Measurements from ENCODE around the gene MT1H. TPM values are rescaled to one million over a fixed set of nuclear protein-coding genes. Genes with fewer than 3 reads are reported as not detected.

The MT1H gene
- total and polyA plus RNA-seq, 9 of the 15 experiments (the other 6 are each of a cell fraction or from before 2014, with no cell fraction given): 0.13 to 0.37 TPM; not detected in 7

GRCh38 chr16:56643833-56644232 is 25.8 kb upstream of the MT1H start:
- Histone ChIP-seq H3K27ac (ENCODE audit: extremely low read depth, low read depth, low read length) (no peak overlapping the region), H3K4me1 (replicated peaks in 1 of 2; ENCODE audit: control insufficient read depth in 2 of 2, insufficient read depth in 2 of 2, low read length in 2 of 2) (peaks cover 3 to 13% of the 10 kb centered on the region in 2 experiments; a peak in 3 of 5 replicates), H3K4me2 (ENCODE audit: insufficient read depth, low read length) (peak overlapping the region; percentile 48), H3K9me1 (ENCODE audit: control insufficient read depth, insufficient read depth, low read length) (no peaks in the 10 kb centered on the region), H3K9ac (ENCODE audit: insufficient read depth in 1 of 2, low read depth in 2 of 2, low read length in 2 of 2) (no peak overlapping the region), H3K4me3 (no peak overlapping the region), H2AFZ (ENCODE audit: low read depth, low read length) (no peak overlapping the region), H4K20me1 (replicated peaks; ENCODE audit: control insufficient read depth, insufficient read depth, low read length) (no peaks in the 10 kb centered on the region; the same call in 1 of the 2 replicates), H3K9me3 (replicated peaks; ENCODE audit: control insufficient read depth, insufficient read depth, low read depth, low read length) (no peaks in the 10 kb centered on the region), H3K36me3 (ENCODE audit: control insufficient read depth, insufficient read depth, low read length) (no peaks in the 10 kb centered on the region), H3K27me3 (ENCODE audit: control insufficient read depth in 2 of 2, insufficient read depth in 2 of 2, low read length in 2 of 2) (peaks cover 25 to 63% of the 10 kb centered on the region in 2 experiments), H3K79me2 (ENCODE audit: control insufficient read depth, insufficient read depth, low read length) (no peaks in the 10 kb centered on the region)
- ChIA-PET POLR2A (interaction anchor here (0.8 to 1.3 kb wide), 3 partner anchors 35 to 333 kb away, joined by 3 to 6 read pairs (median 3); partner anchors contain the start of gene MT2A), CTCF (ENCODE audit: low intra/inter-chr PET ratio) (no interaction called here)
- DNase-seq (ENCODE audit: extremely low read depth in 1 of 4, low spot score in 3 of 4) (no peak), ATAC-seq (no peak), FAIRE-seq (no peak)
- in situ Hi-C loops (cut with MboI): no loop called here
- intact Hi-C loops (cut with micrococcal nuclease): no loop called here
- no peak for TF ChIP-seq ARNT (IDR thresholded peaks at IDR 0.05)
- TF ChIP-seq, protein P1, sequence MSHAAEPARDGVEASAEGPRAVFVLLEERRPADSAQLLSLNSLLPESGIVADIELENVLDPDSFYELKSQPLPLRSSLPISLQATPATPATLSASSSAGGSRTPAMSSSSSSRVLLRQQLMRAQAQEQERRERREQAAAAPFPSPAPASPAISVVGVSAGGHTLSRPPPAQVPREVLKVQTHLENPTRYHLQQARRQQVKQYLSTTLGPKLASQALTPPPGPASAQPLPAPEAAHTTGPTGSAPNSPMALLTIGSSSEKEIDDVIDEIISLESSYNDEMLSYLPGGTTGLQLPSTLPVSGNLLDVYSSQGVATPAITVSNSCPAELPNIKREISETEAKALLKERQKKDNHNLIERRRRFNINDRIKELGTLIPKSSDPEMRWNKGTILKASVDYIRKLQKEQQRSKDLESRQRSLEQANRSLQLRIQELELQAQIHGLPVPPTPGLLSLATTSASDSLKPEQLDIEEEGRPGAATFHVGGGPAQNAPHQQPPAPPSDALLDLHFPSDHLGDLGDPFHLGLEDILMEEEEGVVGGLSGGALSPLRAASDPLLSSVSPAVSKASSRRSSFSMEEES (CRISPR knock-in tag; IDR thresholded peaks at IDR 0.05): no peak
- TF ChIP-seq, protein P2, sequence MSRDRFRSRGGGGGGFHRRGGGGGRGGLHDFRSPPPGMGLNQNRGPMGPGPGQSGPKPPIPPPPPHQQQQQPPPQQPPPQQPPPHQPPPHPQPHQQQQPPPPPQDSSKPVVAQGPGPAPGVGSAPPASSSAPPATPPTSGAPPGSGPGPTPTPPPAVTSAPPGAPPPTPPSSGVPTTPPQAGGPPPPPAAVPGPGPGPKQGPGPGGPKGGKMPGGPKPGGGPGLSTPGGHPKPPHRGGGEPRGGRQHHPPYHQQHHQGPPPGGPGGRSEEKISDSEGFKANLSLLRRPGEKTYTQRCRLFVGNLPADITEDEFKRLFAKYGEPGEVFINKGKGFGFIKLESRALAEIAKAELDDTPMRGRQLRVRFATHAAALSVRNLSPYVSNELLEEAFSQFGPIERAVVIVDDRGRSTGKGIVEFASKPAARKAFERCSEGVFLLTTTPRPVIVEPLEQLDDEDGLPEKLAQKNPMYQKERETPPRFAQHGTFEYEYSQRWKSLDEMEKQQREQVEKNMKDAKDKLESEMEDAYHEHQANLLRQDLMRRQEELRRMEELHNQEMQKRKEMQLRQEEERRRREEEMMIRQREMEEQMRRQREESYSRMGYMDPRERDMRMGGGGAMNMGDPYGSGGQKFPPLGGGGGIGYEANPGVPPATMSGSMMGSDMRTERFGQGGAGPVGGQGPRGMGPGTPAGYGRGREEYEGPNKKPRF (IDR thresholded peaks at IDR 0.05; ENCODE audit: low read depth, low read length): no peak
- no peak for TF ChIP-seq KLF6 (CRISPR knock-in tag; IDR thresholded peaks at IDR 0.05; ENCODE audit: borderline replicate concordance)
- TF ChIP-seq, protein P3, sequence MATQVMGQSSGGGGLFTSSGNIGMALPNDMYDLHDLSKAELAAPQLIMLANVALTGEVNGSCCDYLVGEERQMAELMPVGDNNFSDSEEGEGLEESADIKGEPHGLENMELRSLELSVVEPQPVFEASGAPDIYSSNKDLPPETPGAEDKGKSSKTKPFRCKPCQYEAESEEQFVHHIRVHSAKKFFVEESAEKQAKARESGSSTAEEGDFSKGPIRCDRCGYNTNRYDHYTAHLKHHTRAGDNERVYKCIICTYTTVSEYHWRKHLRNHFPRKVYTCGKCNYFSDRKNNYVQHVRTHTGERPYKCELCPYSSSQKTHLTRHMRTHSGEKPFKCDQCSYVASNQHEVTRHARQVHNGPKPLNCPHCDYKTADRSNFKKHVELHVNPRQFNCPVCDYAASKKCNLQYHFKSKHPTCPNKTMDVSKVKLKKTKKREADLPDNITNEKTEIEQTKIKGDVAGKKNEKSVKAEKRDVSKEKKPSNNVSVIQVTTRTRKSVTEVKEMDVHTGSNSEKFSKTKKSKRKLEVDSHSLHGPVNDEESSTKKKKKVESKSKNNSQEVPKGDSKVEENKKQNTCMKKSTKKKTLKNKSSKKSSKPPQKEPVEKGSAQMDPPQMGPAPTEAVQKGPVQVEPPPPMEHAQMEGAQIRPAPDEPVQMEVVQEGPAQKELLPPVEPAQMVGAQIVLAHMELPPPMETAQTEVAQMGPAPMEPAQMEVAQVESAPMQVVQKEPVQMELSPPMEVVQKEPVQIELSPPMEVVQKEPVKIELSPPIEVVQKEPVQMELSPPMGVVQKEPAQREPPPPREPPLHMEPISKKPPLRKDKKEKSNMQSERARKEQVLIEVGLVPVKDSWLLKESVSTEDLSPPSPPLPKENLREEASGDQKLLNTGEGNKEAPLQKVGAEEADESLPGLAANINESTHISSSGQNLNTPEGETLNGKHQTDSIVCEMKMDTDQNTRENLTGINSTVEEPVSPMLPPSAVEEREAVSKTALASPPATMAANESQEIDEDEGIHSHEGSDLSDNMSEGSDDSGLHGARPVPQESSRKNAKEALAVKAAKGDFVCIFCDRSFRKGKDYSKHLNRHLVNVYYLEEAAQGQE (IDR thresholded peaks at IDR 0.05; ENCODE audit: borderline replicate concordance): peak; percentile 8; the same call in 1 of the 2 replicates
- TF ChIP-seq, protein P3 (CRISPR knock-in tag; IDR thresholded peaks at IDR 0.05; ENCODE audit: low read depth): no peak
- WGBS (ENCODE audit: insufficient coverage, low coverage, missing lambda C conversion rate): 5% methylated on average over 5 of the region's 5 CpGs
- BruUV-seq (replicated peaks): no TSS peak

Measured in K562 (cell line).